Measurements from ENCODE around the gene VHLL.
"Not testable (repeated sequence)": the region's sequence is repeated elsewhere in the genome, so short reads cannot be mapped to it uniquely, and the experiment has no call there.

VHLL gene

GRCh38 chr1:156298852-156299357 is at the start of gene VHLL:
TSS of gene VHLL (minus strand) at chr1:156299307. CDS start at chr1:156299189, 118 bp downstream.
- H3F3A ChIP-seq (ENCODE audit: insufficient read depth) = peaks cover 8% of the 10 kb centered on the region; the same call in 1 of the 2 replicates
- H4K20me1 ChIP-seq (ENCODE audit: low read depth, low read length) = no peaks in the 10 kb centered on the region
- H3K9me2 ChIP-seq (replicated peaks; ENCODE audit: insufficient read depth, low read length) = no peaks in the 10 kb centered on the region
- no peak within 1 kb of the TSS for H3K4me3 ChIP-seq (ENCODE audit: insufficient read depth, low read length, poor library complexity, severe bottlenecking)
- no peak within 1 kb of the TSS for H3K9ac ChIP-seq (ENCODE audit: low read length)
- no peak for TF ChIP-seq EZH2phosphoT487 (conservative IDR thresholded peaks at IDR 0.05; ENCODE audit: low read length)
- TF ChIP-seq, protein P1, sequence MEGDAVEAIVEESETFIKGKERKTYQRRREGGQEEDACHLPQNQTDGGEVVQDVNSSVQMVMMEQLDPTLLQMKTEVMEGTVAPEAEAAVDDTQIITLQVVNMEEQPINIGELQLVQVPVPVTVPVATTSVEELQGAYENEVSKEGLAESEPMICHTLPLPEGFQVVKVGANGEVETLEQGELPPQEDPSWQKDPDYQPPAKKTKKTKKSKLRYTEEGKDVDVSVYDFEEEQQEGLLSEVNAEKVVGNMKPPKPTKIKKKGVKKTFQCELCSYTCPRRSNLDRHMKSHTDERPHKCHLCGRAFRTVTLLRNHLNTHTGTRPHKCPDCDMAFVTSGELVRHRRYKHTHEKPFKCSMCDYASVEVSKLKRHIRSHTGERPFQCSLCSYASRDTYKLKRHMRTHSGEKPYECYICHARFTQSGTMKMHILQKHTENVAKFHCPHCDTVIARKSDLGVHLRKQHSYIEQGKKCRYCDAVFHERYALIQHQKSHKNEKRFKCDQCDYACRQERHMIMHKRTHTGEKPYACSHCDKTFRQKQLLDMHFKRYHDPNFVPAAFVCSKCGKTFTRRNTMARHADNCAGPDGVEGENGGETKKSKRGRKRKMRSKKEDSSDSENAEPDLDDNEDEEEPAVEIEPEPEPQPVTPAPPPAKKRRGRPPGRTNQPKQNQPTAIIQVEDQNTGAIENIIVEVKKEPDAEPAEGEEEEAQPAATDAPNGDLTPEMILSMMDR (IDR thresholded peaks at IDR 0.05; ENCODE audit: insufficient read depth, low read length, poor library complexity, severe bottlenecking) = no peak
- H3K4me2 ChIP-seq (ENCODE audit: low read depth, low read length, poor library complexity, severe bottlenecking) = no peak within 1 kb of the TSS
- no peak within 1 kb of the TSS for H2AFZ ChIP-seq (ENCODE audit: low read depth, low read length, severe bottlenecking)
- H3K27me3 ChIP-seq (ENCODE audit: low read length) = no peaks in the 10 kb centered on the region
- no peaks in the 10 kb centered on the region for H3K79me2 ChIP-seq (ENCODE audit: insufficient read depth, low read length)
- H3K27ac ChIP-seq (ENCODE audit: low read depth, low read length) = no peak within 1 kb of the TSS
- H3K9me3 ChIP-seq (ENCODE audit: insufficient read depth, low read length) = no peaks in the 10 kb centered on the region
- no peaks in the 10 kb centered on the region for H3K36me3 ChIP-seq (ENCODE audit: low read length)

- Histone ChIP-seq H3F3A (ENCODE audit: insufficient read depth) (peaks cover 3% of the 10 kb centered on the region; the same call in 1 of the 2 replicates), H3K9ac (ENCODE audit: low read length) (no peak overlapping the region), H3K79me2 (ENCODE audit: insufficient read depth, low read length) (no peaks in the 10 kb centered on the region), H3K27me3 (ENCODE audit: low read length) (no peaks in the 10 kb centered on the region), H3K36me3 (ENCODE audit: low read length) (no peaks in the 10 kb centered on the region), H2AFZ (ENCODE audit: low read depth, low read length, severe bottlenecking) (no peak overlapping the region), H3K27ac (ENCODE audit: low read depth, low read length) (no peak overlapping the region), H3K9me3 (ENCODE audit: insufficient read depth, low read length) (no peaks in the 10 kb centered on the region), H3K4me2 (ENCODE audit: low read depth, low read length, poor library complexity, severe bottlenecking) (no peak overlapping the region), H3K4me3 (ENCODE audit: insufficient read depth, low read length, poor library complexity, severe bottlenecking) (no peak overlapping the region), H4K20me1 (ENCODE audit: low read depth, low read length) (no peaks in the 10 kb centered on the region), H3K9me2 (replicated peaks; ENCODE audit: insufficient read depth, low read length) (no peaks in the 10 kb centered on the region)
- TF ChIP-seq, protein P1 (IDR thresholded peaks at IDR 0.05; ENCODE audit: insufficient read depth, low read length, poor library complexity, severe bottlenecking) = no peak
- no peak for TF ChIP-seq EZH2phosphoT487 (conservative IDR thresholded peaks at IDR 0.05; ENCODE audit: low read length)
These were observed 48.2 kb upstream of the VHLL start for GRCh38 chr1:156347331-156347730.

DNA sequence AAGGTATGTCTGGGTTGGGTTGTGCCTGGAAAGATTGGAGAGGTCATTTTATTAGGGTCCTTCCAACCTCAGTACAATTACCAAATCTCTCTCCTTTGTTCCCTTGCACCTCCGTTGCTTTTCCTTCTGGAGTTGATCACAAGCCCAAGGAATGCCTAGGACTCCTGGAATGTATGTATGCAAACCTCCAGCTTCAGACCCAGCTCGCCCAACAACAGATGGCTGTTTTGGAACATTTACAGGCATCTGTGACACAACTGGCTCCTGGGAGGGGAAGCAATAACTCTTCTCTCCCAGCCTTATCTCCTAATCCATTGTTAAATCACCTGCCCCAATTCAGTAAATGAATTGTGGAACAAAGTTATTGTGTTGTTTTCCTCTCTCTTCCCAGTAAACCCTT is 47.5 kb upstream of the VHLL start:
- Histone ChIP-seq H3K27me3 (ENCODE audit: low read length) (no peaks in the 10 kb centered on the region), H3K9ac (ENCODE audit: low read length) (no peak overlapping the region), H4K20me1 (ENCODE audit: low read depth, low read length) (no peaks in the 10 kb centered on the region), H3F3A (ENCODE audit: insufficient read depth) (peaks cover 5% of the 10 kb centered on the region; the same call in 1 of the 2 replicates), H3K4me2 (ENCODE audit: low read depth, low read length, poor library complexity, severe bottlenecking) (no peak overlapping the region), H3K36me3 (ENCODE audit: low read length) (no peaks in the 10 kb centered on the region), H2AFZ (ENCODE audit: low read depth, low read length, severe bottlenecking) (no peak overlapping the region), H3K79me2 (ENCODE audit: insufficient read depth, low read length) (no peaks in the 10 kb centered on the region), H3K4me3 (ENCODE audit: insufficient read depth, low read length, poor library complexity, severe bottlenecking) (no peak overlapping the region), H3K27ac (ENCODE audit: low read depth, low read length) (no peak overlapping the region), H3K9me3 (ENCODE audit: insufficient read depth, low read length) (no peaks in the 10 kb centered on the region), H3K9me2 (replicated peaks; ENCODE audit: insufficient read depth, low read length) (no peaks in the 10 kb centered on the region)
- TF ChIP-seq EZH2phosphoT487 (conservative IDR thresholded peaks at IDR 0.05; ENCODE audit: low read length) = no peak
- TF ChIP-seq, protein P1 (IDR thresholded peaks at IDR 0.05; ENCODE audit: insufficient read depth, low read length, poor library complexity, severe bottlenecking) = no peak

- H3F3A ChIP-seq (ENCODE audit: insufficient read depth); H3K9me3 ChIP-seq (ENCODE audit: insufficient read depth, low read length); H3K27me3 ChIP-seq (ENCODE audit: low read length); H3K9me2 ChIP-seq (replicated peaks; ENCODE audit: insufficient read depth, low read length); H3K36me3 ChIP-seq (ENCODE audit: low read length); H3K79me2 ChIP-seq (ENCODE audit: insufficient read depth, low read length); H4K20me1 ChIP-seq (ENCODE audit: low read depth, low read length); H3K27ac ChIP-seq (ENCODE audit: low read depth, low read length); H3K4me2 ChIP-seq (ENCODE audit: low read depth, low read length, poor library complexity, severe bottlenecking); H2AFZ ChIP-seq (ENCODE audit: low read depth, low read length, severe bottlenecking); H3K4me3 ChIP-seq (ENCODE audit: insufficient read depth, low read length, poor library complexity, severe bottlenecking); H3K9ac ChIP-seq (ENCODE audit: low read length): not testable (repeated sequence)
These were observed 46.9 kb upstream of the VHLL start for GRCh38 chr1:156346035-156346434.

All from SU-DHL-6 (cell line).